ENCODE results near the gene SLC6A19.

Gene SLC6A19

DNA sequence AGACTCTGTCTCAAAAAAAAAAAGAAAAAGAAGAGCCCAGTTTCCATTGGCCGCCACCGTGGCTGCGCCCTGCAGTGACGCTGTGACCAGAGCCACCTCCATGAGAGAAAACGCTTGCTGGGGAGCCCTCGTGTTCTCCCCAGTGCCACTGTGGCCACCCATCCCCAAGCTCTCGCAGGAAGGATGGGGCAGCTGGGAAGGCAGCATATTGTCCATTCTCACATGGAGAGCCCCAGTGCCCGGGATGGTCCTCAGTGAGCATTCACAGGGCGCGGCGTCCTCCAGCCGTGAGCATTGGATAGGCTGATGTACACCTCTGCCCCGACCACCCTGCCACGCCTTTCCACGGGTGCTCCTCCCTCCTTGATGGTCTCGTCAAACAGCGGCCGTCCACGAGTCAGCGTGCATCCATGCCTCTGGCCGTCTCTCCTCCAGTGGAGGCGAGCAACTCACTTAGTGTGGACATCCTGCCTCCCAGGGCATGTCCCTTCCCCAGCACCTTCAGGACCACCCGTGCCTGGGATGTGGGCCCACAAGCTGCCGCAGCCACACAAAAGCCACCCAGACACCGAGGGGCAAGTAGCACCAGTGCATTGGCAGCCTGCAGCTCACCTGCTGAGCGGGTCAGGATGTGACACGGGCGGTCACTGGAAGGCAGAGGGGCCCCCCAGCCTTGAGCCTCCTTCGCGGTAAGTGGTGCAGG is 23.4 kb upstream of the SLC6A19 start:
- TF ChIP-seq, protein P1, sequence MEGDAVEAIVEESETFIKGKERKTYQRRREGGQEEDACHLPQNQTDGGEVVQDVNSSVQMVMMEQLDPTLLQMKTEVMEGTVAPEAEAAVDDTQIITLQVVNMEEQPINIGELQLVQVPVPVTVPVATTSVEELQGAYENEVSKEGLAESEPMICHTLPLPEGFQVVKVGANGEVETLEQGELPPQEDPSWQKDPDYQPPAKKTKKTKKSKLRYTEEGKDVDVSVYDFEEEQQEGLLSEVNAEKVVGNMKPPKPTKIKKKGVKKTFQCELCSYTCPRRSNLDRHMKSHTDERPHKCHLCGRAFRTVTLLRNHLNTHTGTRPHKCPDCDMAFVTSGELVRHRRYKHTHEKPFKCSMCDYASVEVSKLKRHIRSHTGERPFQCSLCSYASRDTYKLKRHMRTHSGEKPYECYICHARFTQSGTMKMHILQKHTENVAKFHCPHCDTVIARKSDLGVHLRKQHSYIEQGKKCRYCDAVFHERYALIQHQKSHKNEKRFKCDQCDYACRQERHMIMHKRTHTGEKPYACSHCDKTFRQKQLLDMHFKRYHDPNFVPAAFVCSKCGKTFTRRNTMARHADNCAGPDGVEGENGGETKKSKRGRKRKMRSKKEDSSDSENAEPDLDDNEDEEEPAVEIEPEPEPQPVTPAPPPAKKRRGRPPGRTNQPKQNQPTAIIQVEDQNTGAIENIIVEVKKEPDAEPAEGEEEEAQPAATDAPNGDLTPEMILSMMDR (IDR thresholded peaks at IDR 0.05; ENCODE audit: low read depth, low read length): no peak
- H3K4me3 ChIP-seq (ENCODE audit: low read depth, low read length): no peak overlapping the region

DNA sequence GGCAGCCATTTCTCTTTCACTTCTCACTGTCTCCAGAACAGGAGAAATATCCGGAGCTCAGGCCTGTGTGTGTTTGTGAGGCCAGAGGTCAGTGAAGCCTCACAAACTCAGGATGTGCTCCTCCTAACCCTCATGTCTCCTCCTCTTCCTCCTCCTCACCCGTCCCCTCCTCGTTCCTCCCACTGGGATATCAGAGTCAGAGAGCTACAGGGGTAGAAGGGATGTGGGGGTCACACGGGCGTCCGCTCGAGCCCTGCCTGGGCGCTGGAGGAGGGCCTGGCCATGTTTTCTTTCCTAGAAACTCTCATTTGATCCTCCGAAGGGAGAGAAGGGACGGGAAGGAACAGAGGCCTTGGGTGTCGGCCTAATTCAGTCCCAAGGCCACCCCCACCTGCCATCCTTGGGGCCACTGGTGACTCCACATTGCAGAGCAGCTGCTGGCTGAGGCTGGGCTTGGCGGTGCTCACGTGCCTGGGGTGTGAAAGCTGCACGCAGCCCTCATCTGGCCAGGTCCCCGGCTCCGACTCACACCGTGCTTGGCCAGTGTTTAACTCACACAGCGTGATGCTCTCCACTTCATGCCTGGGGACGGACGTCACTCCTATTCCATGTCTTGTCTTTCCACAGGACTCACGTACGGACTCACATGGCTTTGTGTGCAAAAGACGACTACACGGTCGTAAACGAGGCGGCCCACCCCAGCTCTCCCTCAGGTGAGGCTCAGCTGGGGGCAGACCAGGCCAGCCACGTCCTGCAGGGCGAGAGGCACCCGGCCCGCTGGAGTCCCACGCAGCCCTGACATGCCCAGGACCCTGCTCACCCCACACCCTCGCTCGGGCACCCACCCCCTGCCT is 22.6 kb upstream of the SLC6A19 start:
- TF ChIP-seq, protein P1 (IDR thresholded peaks at IDR 0.05; ENCODE audit: low read depth, low read length): no peak
- H3K4me3 ChIP-seq (ENCODE audit: low read depth, low read length): no peak overlapping the region

GRCh38 chr5:1179383-1179715 is 22.0 kb upstream of the SLC6A19 start:
- TF ChIP-seq, protein P1 (IDR thresholded peaks at IDR 0.05; ENCODE audit: low read depth, low read length): no peak
- H3K4me3 ChIP-seq (ENCODE audit: low read depth, low read length): no peak overlapping the region

GRCh38 chr5:1180096-1180495 is 21.3 kb upstream of the SLC6A19 start:
- no peak overlapping the region for H3K4me3 ChIP-seq (ENCODE audit: low read depth, low read length)
- TF ChIP-seq, protein P1 (IDR thresholded peaks at IDR 0.05; ENCODE audit: low read depth, low read length): no peak

DNA sequence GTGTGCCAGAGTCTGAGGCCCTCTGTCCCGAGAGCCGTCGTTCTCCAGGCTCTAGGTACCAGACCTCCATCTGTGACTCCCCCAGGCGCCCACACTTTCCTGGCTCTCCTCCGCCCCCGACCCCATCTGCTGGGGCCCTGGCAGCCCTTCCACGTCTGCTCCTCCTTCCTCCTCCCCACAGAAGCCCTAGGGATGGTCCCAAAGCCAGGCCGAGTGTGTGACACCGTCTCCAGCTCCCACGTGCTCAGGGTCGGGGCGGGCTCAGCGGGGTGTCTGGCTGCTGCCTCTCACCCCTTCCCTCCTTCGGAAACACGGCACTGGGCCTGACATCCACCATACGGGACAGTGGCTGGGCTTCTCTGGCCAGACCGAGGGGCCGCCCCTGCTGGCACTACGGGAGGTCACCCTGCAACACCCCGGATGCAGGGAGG is 20.5 kb upstream of the SLC6A19 start:
- TF ChIP-seq, protein P1 (IDR thresholded peaks at IDR 0.05; ENCODE audit: low read depth, low read length): no peak
- no peak overlapping the region for H3K4me3 ChIP-seq (ENCODE audit: low read depth, low read length)

DNA sequence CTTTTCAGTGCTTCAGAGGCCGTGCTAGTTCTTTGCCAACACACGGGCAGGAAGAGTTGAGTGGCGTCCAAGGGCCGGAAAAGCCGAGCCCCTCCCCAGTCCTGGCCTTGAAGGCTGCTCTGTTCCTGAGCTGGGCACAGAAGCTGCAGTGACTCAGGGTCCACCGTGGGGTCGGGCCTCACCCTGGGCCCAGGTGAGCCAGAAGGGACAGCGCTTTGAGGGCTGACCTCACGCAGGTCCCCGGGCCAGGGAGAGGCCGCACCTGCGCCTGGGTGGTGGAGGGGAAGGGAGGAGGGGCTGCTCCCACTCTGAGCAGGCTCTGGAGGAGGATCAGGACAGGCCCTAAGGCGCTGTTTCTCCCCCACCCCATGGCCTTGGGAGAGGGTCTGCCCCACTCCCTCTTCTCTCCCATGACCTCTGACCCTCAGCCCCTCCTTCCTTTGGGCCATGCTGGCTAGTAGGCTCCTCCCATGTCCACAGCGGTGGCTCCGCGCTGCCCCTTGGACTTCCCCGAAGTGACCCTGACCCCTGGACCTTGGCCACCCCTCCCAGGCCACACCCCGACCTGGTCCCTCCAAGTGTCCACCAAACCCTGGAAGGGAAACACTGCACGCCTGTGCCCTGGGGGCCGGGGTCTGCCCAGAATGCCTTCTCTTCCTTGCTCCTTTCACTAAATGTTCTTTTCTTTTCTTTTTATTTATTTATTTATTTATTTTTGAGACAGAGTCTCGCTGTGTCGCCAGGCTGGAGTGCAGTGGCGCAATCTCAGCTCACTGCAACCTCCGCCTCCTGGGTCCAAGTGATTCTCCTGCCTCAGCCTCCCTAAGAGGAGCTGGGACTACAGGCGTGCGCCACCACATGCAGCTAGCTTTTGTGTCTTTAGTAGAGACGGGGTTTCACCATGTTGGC is 19.7 kb upstream of the SLC6A19 start:
- no peak overlapping the region for H3K4me3 ChIP-seq (ENCODE audit: low read depth, low read length)
- TF ChIP-seq, protein P1 (IDR thresholded peaks at IDR 0.05; ENCODE audit: low read depth, low read length): no peak

All from WI38 (cell line).